Breast epithelium (tissue), 3 donors: ENCODE results near the gene MINPP1.

ENCODE experiments used
- POLR2A ChIP-seq: fragments of 450-650 bp; IDR thresholded peaks from one replicate; pipeline ENCODE4 v1.6.1; 2016; ENCODE audit warnings: antibody characterized with exemption, mild to moderate bottlenecking, moderate library complexity
- POLR2AphosphoS5 ChIP-seq, 3 donors: sonication (generic); formaldehyde crosslinking; IDR thresholded peaks; one replicate each; pipeline ENCODE4 v1.6.1; 2017; ENCODE audit warnings: antibody characterized with exemption in 3 of 3
- TF ChIP-seq, protein P1 (sequence below), 3 donors: fragments of 450-650 bp; IDR thresholded peaks; one replicate each; pipeline ENCODE4 v1.5.1; 2016 to 2017; ENCODE audit warnings: antibody characterized with exemption in 3 of 3, mild to moderate bottlenecking in 3 of 3, moderate library complexity in 3 of 3

DNA sequence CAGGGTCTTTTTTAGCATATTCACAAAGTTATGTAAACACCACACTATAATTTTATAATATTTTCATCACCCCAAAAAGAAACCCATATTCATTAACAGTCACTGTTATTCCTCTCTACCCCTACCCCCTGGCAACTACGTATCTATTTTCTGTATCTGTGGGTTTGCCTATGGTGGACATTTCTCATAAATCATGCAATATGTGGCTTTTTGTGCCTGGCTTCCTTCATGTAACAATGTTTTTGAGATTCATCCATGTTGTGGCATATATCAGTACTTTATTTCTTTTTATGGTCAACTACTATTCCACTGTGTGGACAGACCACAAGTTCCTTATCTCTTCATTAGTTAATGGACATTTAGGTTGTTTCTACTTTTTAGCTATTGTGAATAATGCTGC, 95.9 kb downstream of the MINPP1 start:
- TF ChIP-seq, protein P1, sequence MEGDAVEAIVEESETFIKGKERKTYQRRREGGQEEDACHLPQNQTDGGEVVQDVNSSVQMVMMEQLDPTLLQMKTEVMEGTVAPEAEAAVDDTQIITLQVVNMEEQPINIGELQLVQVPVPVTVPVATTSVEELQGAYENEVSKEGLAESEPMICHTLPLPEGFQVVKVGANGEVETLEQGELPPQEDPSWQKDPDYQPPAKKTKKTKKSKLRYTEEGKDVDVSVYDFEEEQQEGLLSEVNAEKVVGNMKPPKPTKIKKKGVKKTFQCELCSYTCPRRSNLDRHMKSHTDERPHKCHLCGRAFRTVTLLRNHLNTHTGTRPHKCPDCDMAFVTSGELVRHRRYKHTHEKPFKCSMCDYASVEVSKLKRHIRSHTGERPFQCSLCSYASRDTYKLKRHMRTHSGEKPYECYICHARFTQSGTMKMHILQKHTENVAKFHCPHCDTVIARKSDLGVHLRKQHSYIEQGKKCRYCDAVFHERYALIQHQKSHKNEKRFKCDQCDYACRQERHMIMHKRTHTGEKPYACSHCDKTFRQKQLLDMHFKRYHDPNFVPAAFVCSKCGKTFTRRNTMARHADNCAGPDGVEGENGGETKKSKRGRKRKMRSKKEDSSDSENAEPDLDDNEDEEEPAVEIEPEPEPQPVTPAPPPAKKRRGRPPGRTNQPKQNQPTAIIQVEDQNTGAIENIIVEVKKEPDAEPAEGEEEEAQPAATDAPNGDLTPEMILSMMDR (IDR thresholded peaks at IDR 0.05): no peak
- TF ChIP-seq POLR2AphosphoS5 (IDR thresholded peaks at IDR 0.05) (no peak), POLR2A (no peak)
